ENCODE measurements around the gene DPPA2.

DNA sequence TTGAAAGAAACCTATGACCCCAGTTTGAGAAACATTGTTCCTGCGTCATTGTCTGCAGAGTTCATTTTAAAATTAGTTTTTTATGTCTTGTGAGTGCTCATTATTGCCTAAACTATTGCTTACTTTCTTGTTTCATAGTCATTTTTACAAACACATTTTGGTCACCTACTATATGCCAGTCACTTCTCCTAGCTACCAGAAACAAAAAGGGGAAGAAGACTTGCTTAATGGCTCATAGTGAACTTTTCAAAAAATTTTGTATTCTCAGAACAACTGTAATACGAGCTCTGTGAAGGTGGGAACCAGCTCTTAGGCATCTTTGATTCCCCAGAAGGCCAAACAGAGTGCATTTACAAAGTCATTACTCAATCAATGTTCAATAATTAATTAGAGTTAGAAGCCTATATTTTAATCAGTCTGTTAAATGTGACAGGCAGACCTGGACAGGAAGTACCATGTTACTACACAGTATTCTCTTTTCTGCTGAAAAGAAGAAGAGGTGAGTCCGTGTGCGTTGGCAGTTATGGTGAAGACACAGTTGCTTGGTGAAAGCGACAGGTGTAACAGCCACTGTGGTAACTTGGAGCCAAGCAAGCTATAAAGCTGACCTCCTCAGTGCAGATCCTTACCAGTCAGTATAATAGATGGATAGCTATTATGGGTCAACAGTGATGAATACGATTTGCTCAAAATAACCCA lies 46.6 kb downstream of the DPPA2 start:
- TF ChIP-seq, protein P1, sequence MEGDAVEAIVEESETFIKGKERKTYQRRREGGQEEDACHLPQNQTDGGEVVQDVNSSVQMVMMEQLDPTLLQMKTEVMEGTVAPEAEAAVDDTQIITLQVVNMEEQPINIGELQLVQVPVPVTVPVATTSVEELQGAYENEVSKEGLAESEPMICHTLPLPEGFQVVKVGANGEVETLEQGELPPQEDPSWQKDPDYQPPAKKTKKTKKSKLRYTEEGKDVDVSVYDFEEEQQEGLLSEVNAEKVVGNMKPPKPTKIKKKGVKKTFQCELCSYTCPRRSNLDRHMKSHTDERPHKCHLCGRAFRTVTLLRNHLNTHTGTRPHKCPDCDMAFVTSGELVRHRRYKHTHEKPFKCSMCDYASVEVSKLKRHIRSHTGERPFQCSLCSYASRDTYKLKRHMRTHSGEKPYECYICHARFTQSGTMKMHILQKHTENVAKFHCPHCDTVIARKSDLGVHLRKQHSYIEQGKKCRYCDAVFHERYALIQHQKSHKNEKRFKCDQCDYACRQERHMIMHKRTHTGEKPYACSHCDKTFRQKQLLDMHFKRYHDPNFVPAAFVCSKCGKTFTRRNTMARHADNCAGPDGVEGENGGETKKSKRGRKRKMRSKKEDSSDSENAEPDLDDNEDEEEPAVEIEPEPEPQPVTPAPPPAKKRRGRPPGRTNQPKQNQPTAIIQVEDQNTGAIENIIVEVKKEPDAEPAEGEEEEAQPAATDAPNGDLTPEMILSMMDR (IDR thresholded peaks at IDR 0.05) = no peak
- TF ChIP-seq EP300 (IDR thresholded peaks at IDR 0.05) = no peak
- TF ChIP-seq POLR2A (IDR thresholded peaks at IDR 0.05) = no peak
- TF ChIP-seq POLR2AphosphoS5 (IDR thresholded peaks at IDR 0.05) = no peak

All from gastroesophageal sphincter (tissue), 3 donors.